H54 (cell line): ENCODE measurements around the gene ZNF267.
"Not testable (repeated sequence)": the region's sequence is repeated elsewhere in the genome, so short reads cannot be mapped to it uniquely, and the experiment has no call there.

Experiments used
- DNase-seq: peaks from one replicate; pipeline ENCODE4 v3.0.0; 2011; ENCODE audit warnings: low spot score, mixed read lengths; ENCODE audit not compliant: insufficient read length
- FAIRE-seq: peaks from 3 replicates; lab custom pipeline; 2011; peaks lifted over from hg19 to GRCh38; lab: Jason Lieb, UNC
- POLR2A ChIP-seq: IDR thresholded peaks from 2 replicates; pipeline ENCODE4 v1.6.1; 2011; ENCODE audit warnings: low read depth, mild to moderate bottlenecking, low read length

ZNF267 gene

DNA sequence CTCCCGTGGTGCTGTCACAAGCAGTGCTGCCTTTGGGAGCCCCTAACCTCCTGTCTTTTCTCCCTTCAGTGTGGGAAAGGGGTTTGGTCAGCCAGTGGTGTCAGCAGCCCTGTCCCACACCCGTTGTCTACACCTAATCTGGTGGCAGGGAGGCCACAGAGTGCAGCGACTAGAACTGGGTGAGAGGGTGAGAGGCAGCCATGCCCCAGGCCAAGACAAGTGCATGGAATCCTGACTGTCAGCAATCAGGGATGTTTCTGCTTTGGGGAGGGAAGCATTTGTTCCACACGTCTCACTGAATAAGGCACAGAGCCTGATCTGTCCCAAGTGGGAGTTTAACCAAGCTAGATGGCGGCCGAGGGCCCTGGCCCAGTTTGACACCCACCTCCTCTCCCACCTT lies 1.4 kb upstream of the ZNF267 start:
- FAIRE-seq, result no peak
- no peak for TF ChIP-seq POLR2A
- DNase-seq, result no peak

DNA sequence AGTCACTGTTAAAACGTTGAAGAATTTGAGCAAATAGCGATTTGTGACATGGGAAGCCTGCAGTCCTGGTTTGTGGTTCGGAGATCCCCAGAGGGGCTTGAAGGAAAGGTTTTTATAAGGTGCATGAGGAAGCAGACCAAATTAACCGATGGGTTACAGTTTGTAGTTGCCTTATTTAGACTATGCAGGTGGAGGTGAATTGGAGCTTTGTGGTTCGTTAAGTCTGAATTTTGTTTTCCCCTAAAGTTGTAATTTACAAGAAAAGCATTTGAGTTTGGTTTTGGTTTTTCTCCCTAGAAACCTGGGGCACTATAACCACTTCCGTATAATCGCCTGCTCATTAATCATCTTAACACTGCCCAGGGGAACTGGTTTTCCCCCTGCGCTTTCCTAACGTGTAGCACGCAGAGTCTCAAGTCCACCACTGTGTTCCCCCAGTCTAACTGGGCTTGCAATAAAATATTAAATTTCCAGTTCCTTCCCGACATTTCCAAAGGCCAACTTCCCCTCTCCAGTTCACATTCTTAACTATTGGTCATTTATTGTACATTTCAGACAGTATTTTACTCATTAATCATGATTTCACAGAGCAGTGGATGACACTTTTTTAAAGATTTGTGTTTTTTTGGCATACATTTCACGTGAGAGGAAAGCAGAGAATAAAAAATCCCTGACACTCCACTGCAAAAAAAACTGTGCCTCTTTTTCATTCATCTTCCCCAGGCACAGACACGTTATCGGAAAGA lies 932 bp downstream of the ZNF267 start:
- TF ChIP-seq POLR2A, result no peak
- FAIRE-seq, result no peak
- no peak for DNase-seq

DNA sequence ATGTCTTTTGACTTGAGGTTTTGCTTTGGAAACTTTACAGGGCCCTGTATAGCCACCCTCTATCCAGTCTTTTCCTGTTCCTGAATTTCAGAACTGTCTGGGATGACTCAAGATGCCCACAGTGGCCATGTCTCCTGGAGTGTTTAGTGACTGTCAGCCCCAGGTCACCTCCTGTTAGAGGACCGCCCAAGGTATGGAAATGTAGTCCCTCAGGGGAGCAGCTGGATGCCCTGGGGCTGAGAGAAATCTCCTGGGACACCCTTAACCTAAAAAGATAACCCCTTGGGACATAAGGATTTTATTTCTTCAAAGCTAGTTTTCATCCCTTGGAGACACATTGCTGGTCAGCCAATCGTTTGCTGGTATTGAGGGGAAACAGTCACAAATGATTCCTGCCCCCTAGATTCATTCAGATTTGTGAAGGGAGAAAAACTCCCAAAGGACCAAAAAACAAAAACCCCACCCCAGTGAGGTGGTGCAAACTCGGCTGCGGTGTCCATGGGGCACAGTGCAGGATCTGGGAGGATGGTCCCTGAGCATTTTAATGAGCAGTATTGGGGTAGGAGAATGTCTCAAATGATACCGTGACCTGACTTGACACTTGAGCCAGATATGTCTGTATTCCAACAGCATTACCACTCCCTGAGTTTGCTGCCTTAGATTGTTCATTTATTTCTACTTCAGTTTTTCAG lies 1.7 kb downstream of the ZNF267 start:
- no peak for TF ChIP-seq POLR2A
- peak; percentile 9 for DNase-seq
- no peak for FAIRE-seq

DNA sequence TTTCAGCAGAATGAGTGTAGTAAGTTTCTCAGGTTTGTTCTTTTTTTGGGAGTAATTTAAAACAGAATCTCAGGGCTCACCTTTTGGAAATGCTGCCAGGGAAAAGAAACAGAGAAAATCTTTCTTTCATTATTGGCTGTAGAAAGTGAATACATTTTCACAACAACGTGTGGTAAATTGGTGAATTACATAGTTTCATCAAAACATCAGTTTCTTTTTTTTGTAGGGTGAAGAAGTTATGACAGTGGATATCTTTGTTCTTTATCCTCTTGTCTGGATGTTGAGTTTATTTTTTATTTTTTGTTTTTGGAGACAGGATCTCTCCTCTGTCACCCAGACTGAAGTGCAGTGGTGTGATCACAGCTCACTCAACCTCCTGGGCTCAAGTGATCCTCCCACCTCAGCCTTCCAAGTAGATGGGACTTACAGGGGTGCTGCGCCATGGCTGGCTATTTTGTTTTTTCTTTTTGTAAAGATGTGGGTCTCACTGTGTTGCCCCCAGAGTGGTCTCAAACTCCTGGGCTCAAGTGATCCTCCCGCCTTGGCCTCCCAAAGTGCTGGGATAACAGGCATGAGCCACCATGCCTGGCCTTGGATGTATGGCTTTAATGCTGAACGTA lies 2.4 kb downstream of the ZNF267 start:
- TF ChIP-seq POLR2A, result no peak
- no peak for FAIRE-seq
- no peak for DNase-seq

DNA sequence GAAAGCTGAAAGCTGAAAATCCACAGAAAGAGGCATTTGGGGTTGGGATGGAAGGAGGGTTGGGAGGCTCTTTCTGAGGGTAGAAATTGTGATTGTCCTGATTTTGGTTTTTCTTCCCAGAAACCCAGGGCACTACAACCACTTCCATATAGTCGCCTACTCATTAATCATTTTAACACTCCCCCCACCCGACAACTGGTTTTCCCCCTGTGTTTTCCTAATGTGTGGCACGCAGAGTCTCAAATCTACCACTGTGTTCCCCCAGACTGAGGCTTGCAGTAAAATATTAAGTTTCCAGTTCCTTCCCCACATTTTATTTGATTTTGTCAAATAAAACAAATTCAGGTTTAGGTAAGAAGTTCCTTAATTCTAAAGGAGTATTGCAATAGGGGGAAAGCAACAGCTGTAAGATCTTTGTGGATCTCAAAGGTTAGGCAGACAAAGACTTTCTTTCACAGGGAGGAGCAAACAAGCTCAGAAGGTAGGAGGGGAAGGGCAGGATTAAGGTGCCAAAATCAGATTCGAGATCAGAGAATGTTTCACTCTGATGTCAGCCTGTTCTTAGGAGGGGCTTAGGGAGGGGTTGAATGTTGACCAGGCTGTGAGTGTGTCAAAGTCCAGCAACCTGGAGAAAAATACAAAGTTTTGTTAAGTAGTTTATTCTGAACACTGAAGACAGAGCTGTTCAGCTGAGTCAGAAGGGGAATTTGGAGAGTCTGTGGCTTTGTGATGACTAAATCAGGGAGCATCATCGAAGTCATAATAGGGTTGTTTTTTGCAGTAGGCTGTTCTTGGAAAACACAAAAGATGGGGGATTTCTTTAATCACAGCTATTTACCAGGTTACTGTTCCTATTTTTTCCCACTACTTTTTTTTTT lies 3.6 kb downstream of the ZNF267 start:
- FAIRE-seq, result peak; percentile 58
- DNase-seq, result peak; percentile 51
- no peak for TF ChIP-seq POLR2A

DNA sequence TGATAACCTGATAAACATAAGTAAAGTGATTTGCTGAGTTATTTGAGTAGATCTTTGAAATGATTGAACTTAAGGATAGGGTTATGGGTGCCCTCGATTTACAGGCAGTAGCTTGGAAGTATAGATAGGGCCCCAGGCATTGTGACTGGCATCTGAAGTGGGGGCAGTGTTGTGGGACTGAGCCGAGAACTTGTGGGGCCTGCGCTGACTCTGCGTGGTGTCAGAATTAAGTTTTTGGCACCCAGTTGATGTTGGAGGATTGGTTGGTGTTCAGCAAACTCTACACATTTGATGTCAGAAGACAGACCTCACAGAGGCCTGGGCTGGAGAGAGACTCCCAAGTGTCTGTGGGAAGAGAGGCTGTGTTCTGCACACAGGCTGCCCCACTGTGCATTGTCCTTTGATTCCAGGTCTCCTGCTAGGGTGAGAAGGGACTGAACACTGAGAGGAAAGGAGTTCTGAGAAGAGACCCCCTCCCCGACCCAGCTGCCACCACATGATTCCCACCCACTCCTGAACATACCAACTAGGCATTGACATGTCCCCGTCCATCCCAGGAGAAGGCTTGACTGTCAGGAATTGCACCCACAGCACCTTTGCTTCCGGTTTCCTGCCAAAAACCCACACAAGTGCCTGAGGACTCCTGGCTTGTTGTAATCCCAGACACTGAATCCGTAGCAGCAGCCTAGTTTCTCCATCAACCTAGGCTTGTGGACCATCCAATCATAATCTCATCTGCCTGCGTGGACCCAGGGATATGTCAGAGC lies 4.5 kb downstream of the ZNF267 start:
- no peak for DNase-seq
- no peak for FAIRE-seq

DNA sequence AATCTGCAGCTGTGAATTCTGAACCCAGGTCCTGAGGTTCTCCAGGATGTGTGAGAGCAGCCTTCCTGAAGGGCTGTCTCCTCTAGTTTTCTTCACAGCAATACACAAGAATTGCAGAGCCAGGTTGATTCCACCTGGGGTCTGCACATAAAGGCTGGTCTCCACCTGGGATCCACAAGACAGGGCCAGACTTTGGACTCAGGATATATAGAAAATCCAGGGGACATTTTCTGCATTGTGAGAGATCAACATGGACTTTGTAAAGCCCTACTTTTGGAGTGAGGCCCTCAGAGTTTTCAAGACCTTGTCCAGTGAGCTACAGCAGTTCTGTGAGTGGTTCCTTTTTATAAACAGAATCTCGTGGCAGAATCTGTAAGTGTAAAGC lies 6.3 kb downstream of the ZNF267 start:
- no peak for DNase-seq
- FAIRE-seq, result no peak
- TF ChIP-seq POLR2A, result no peak

More for the DNA sequence above, 4.5 kb downstream of the ZNF267 start:
- TF ChIP-seq POLR2A, result no peak

DNA sequence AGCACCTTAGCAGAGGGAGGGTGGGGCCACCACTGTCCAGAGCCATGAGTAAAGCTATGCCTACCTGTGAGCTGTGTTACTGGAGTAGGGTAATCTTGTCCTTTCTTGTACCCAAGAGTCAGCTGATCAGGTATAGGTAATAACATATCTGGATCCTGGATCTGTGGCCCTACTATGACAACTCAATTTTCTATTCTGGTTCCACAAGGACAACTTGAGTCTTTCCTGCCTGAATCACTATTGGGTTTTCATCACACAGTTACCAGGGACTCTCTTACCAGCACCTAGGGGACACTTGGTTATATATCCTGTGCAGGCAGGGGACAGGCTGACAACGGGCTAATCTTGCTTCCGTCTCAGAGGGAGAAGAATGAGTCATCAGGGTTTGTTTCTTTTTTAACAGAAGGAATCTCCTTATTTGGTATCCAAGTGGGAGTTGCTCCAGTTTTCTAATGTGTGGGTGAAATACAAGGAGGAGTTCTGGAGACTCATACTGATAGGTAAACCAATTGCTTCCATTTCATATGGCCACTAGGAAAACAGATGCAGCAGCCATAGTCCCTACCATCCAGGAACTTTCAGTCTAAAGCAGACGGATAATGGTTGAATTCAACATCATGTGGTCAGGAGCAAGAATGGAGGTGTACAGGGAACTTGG lies 6.8 kb downstream of the ZNF267 start:
- no peak for TF ChIP-seq POLR2A
- FAIRE-seq (peak; percentile 61), DNase-seq (peak; percentile 26)

DNA sequence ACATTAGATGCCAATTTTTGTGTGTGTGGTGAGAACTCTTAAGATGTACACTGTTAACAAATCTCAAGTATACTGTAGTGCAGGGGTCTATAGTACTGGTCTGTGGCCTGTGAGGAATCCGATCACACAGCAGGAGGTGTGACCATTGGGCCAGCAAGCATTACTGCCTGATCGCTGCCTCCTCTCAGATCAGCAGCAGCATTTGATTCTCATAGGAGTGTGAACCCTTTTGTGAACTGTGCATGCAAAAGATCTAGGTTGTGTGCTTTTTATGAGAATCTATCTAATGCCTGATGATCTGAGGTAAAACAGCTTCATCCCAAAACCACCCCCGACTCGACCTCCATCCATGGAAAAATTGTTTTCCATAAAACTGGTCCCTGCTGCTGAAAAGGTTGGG lies 12.6 kb downstream of the ZNF267 start:
- no peak for TF ChIP-seq POLR2A
- FAIRE-seq (peak; percentile 27), DNase-seq (no peak)

DNA sequence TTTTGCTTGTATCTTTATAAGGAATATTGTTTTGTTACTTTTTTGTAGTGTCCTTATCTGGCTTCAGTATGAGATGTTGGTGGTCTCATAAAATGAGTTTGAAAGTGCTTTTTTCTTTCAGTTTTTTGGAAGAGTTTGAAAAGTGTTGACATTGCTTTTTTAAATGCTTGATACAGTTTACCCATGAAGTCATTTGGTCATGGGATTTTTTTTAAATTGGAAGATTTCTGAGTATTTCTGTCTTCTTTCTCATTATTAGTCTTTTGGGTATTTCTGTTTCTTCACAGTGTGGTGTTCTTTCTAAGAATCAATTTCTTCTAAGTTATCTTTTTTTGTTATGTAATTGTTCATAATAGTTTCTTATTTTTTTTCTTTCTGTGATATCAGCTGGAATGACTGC lies 15.1 kb downstream of the ZNF267 start:
- FAIRE-seq, result no peak
- no peak for DNase-seq

DNA sequence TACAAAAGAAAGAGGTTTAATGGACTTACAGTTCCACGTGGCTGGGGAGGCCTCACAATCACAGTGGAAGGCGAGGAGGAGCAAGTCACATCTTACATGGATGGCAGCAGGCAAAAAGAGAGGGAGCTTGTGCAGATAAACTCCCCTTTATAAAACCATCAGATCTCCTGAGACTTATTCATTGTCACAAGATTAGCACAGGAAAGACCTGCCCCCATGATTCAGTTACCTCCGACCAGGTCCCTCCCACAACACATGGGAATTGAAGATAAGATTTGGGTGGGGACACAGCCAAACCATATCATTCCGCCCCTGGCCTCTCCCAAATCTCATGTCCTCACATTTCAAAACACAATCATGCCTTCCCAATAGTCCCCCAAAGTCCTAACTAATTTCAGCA lies 18.5 kb downstream of the ZNF267 start:
- FAIRE-seq, DNase-seq: not testable (repeated sequence)

More for the DNA sequence above, 15.1 kb downstream of the ZNF267 start:
- TF ChIP-seq POLR2A, result no peak

DNA sequence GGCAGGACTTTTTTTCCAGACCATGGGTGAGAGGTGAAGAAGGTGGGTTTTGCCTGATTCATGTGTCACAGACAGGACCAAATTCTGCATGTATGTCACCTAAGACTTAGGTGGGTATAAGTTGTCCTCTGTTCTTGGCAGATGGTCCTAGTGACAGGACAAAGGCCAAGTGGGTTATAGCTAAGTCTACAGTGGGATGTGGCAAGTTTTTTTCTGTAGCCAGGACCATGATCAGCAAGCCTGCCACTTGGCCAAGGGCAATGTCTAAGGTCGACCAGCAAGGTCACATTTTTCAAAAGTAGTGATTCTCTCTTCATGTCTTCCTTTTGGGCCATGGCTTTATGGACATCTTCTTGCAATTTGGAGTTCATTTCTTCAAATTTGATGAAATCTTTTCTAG lies 20.2 kb downstream of the ZNF267 start:
- no peak for TF ChIP-seq POLR2A
- no peak for DNase-seq
- FAIRE-seq, result no peak
